ENCODE measurements around the gene NAALAD2. TPM values are rescaled to one million over a fixed set of nuclear protein-coding genes. Genes with fewer than 3 reads are reported as not detected.
"Not testable (repeated sequence)": the region's sequence is repeated elsewhere in the genome, so short reads cannot be mapped to it uniquely, and the experiment has no call there.

Gene NAALAD2
- total RNA-seq, 1 experiment from 2014 or later: 3.9 TPM

DNA sequence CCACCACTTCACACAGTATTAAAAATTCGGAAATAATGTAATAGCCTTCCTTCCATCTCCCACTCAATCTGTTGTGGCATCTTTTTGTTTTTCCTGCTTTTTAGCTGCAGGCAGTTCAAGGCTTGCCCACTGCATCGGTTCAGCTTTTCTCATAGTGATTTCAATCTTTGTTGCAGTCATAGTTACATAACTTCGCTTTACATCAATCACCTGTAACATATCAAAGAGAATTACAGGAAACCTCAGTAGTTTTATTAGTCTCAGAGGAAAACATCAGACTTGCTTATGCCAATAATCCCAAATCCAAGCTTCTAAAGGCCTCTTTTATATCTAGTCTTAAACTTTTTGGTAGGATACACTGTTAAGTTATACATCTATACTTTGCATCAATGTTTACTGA, 67.9 kb downstream of the NAALAD2 start:
- intact Hi-C loops (cut with micrococcal nuclease; ENCODE audit: unreplicated experiment): no loop called here
- Histone ChIP-seq H3K9me3 (ENCODE audit: low read depth, low read length, poor library complexity, severe bottlenecking) (no peaks in the 10 kb centered on the region), H3K36me3 (ENCODE audit: insufficient read depth, low read length, poor library complexity, severe bottlenecking) (peaks cover 84% of the 10 kb centered on the region), H3K27ac (ENCODE audit: low read depth, low read length, poor library complexity, severe bottlenecking) (peak overlapping the region; percentile 44), H3K27me3 (replicated peaks; ENCODE audit: insufficient read depth, low read depth, low read length, poor library complexity) (no peaks in the 10 kb centered on the region), H3K4me3 (ENCODE audit: low read depth, low read length, poor library complexity, severe bottlenecking) (no peak overlapping the region), H3K4me1 (ENCODE audit: insufficient read depth, low read length, poor library complexity, severe bottlenecking) (peaks cover 9% of the 10 kb centered on the region)
- ChIA-PET POLR2A (ENCODE audit: low non-redundant PET) (no interaction called here), CTCF (no interaction called here)
- DNase-seq (ENCODE audit: low spot score): no peak
- no TSS peak for BruUV-seq (replicated peaks)
- TF ChIP-seq EZH2 (IDR thresholded peaks at IDR 0.05; ENCODE audit: borderline replicate concordance, low read depth, low read length, poor library complexity, severe bottlenecking) (no peak), CTCF (conservative IDR thresholded peaks at IDR 0.05; ENCODE audit: low read depth, low read length) (no peak)

DNA sequence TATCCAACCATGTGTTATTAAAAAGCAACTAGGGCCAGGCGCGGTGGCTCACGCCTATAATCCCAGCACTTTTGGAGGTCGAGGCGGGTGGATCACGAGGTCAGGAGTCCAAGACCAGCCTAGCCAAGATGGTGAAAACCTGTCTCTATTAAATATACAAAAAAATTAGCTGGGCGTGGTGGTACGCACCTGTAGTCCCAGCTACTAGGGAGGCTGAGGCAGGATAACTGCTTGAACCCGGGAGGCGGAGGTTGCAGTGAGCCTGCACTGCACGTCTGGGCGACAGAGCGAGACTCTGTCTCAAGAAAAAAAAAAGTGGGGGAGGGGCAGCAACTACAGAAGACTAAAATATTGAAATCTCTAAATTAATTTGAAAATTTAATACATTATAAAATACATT, 69.9 kb downstream of the NAALAD2 start:
- peaks cover 9% of the 10 kb centered on the region for H3K4me1 ChIP-seq (ENCODE audit: insufficient read depth, low read length, poor library complexity, severe bottlenecking)
- DNase-seq (ENCODE audit: low spot score): no peak
- ChIA-PET POLR2A (ENCODE audit: low non-redundant PET) (no interaction called here), CTCF (no interaction called here)
- no peaks in the 10 kb centered on the region for H3K27me3 ChIP-seq (replicated peaks; ENCODE audit: insufficient read depth, low read depth, low read length, poor library complexity)
- TF ChIP-seq CTCF (conservative IDR thresholded peaks at IDR 0.05; ENCODE audit: low read depth, low read length): no peak
- TF ChIP-seq EZH2 (IDR thresholded peaks at IDR 0.05; ENCODE audit: borderline replicate concordance, low read depth, low read length, poor library complexity, severe bottlenecking): no peak
- intact Hi-C loops (cut with micrococcal nuclease; ENCODE audit: unreplicated experiment): no loop called here
- no TSS peak for BruUV-seq (replicated peaks)
- H3K36me3 ChIP-seq (ENCODE audit: insufficient read depth, low read length, poor library complexity, severe bottlenecking): peaks cover 88% of the 10 kb centered on the region
- H3K9me3 ChIP-seq (ENCODE audit: low read depth, low read length, poor library complexity, severe bottlenecking): no peaks in the 10 kb centered on the region
- H3K27ac ChIP-seq (ENCODE audit: low read depth, low read length, poor library complexity, severe bottlenecking): no peak overlapping the region
- H3K4me3 ChIP-seq (ENCODE audit: low read depth, low read length, poor library complexity, severe bottlenecking): no peak overlapping the region

- POLR2A ChIA-PET (ENCODE audit: low non-redundant PET): no interaction called here
- no peaks in the 10 kb centered on the region for H3K9me3 ChIP-seq (ENCODE audit: low read depth, low read length, poor library complexity, severe bottlenecking)
- DNase-seq (ENCODE audit: low spot score): peak; percentile 81
- intact Hi-C loops (cut with micrococcal nuclease; ENCODE audit: unreplicated experiment): no loop called here
- no peak overlapping the region for H3K4me3 ChIP-seq (ENCODE audit: low read depth, low read length, poor library complexity, severe bottlenecking)
- CTCF ChIA-PET: no interaction called here
- H3K36me3 ChIP-seq (ENCODE audit: insufficient read depth, low read length, poor library complexity, severe bottlenecking): peaks cover 84% of the 10 kb centered on the region
- TF ChIP-seq CTCF (conservative IDR thresholded peaks at IDR 0.05; ENCODE audit: low read depth, low read length): peak; percentile 96
- TF ChIP-seq EZH2 (IDR thresholded peaks at IDR 0.05; ENCODE audit: borderline replicate concordance, low read depth, low read length, poor library complexity, severe bottlenecking): no peak
- BruUV-seq (replicated peaks): no TSS peak
- no peaks in the 10 kb centered on the region for H3K27me3 ChIP-seq (replicated peaks; ENCODE audit: insufficient read depth, low read depth, low read length, poor library complexity)
- peak overlapping the region; percentile 18 for H3K27ac ChIP-seq (ENCODE audit: low read depth, low read length, poor library complexity, severe bottlenecking)
- H3K4me1 ChIP-seq (ENCODE audit: insufficient read depth, low read length, poor library complexity, severe bottlenecking): peaks cover 9% of the 10 kb centered on the region
Observed at GRCh38 chr11:90204832-90205646, 70.6 kb downstream of the NAALAD2 start.

GRCh38 chr11:90207992-90208391, 73.5 kb downstream of the NAALAD2 start:
- H3K27me3 ChIP-seq (replicated peaks; ENCODE audit: insufficient read depth, low read depth, low read length, poor library complexity); H3K4me3 ChIP-seq (ENCODE audit: low read depth, low read length, poor library complexity, severe bottlenecking); DNase-seq (ENCODE audit: low spot score); H3K9me3 ChIP-seq (ENCODE audit: low read depth, low read length, poor library complexity, severe bottlenecking); H3K4me1 ChIP-seq (ENCODE audit: insufficient read depth, low read length, poor library complexity, severe bottlenecking); H3K27ac ChIP-seq (ENCODE audit: low read depth, low read length, poor library complexity, severe bottlenecking); intact Hi-C loops (cut with micrococcal nuclease; ENCODE audit: unreplicated experiment); BruUV-seq (replicated peaks); CTCF ChIA-PET; POLR2A ChIA-PET (ENCODE audit: low non-redundant PET): not testable (repeated sequence)
- H3K36me3 ChIP-seq (ENCODE audit: insufficient read depth, low read length, poor library complexity, severe bottlenecking): peaks cover 89% of the 10 kb centered on the region
